Ishikawa (cell line): ENCODE data around the gene CTTNBP2.

ENCODE experiments used
- CREB1 ChIP-seq: IDR thresholded peaks from 2 replicates; pipeline ENCODE4 v1.6.1; 2012; ENCODE audit warnings: low read depth
- EGR1 ChIP-seq: IDR thresholded peaks from 2 replicates; pipeline ENCODE4 v1.6.1; 2012
- FOXM1 ChIP-seq: IDR thresholded peaks from 2 replicates; pipeline ENCODE4 v1.6.1; 2012; ENCODE audit warnings: low read depth, borderline replicate concordance
- NFIC ChIP-seq: IDR thresholded peaks from 2 replicates; pipeline ENCODE4 v1.6.1; 2012
- RAD21 ChIP-seq: IDR thresholded peaks from 2 replicates; pipeline ENCODE4 v1.6.1; 2012; ENCODE audit warnings: low read depth
- TAF1 ChIP-seq: IDR thresholded peaks from 2 replicates; pipeline ENCODE4 v1.6.1; 2012; ENCODE audit warnings: low read depth, mild to moderate bottlenecking
- TCF12 ChIP-seq: IDR thresholded peaks from 2 replicates; pipeline ENCODE4 v1.6.1; 2012; ENCODE audit warnings: low read depth
- TEAD4 ChIP-seq: IDR thresholded peaks from 2 replicates; pipeline ENCODE4 v1.6.1; 2012
- YY1 ChIP-seq: IDR thresholded peaks from 2 replicates; pipeline ENCODE4 v1.6.1; 2012; ENCODE audit warnings: low read depth
- ZBTB7A ChIP-seq: IDR thresholded peaks from 2 replicates; pipeline ENCODE4 v1.6.1; 2012; ENCODE audit warnings: low read depth
- TF ChIP-seq, protein P1 (sequence below): IDR thresholded peaks from 2 replicates; pipeline ENCODE4 v1.6.1; 2012
- TF ChIP-seq, protein P2 (sequence below): IDR thresholded peaks from 2 replicates; pipeline ENCODE4 v1.6.1; 2012; ENCODE audit warnings: low read depth, mild to moderate bottlenecking
- TF ChIP-seq, protein P3 (sequence below): IDR thresholded peaks from 2 replicates; pipeline ENCODE4 v1.6.1; 2012

Gene CTTNBP2

DNA sequence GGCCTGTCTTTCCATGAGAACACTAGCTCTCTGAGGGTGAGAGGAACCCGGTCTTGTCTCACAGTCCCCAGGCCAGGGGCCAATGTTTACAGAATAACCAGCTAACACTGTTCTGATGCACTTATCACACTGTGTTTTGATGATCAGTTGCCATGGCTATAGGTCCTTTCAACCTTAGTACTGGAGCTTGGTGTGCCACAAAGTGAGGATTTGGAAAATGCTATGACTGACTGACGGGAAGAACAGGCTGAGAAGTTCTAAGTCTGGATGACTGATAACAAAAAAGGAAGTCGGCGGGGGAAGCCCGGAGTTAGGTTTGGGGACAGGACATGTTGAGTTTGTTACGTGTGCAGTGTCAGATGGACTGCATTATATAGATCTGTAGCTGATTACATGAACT lies 141.8 kb downstream of the CTTNBP2 start:
- TF ChIP-seq, protein P1, sequence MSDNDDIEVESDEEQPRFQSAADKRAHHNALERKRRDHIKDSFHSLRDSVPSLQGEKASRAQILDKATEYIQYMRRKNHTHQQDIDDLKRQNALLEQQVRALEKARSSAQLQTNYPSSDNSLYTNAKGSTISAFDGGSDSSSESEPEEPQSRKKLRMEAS: no peak
- no peak for TF ChIP-seq TCF12
- TF ChIP-seq TAF1: no peak
- no peak for TF ChIP-seq RAD21
- TF ChIP-seq, protein P2, sequence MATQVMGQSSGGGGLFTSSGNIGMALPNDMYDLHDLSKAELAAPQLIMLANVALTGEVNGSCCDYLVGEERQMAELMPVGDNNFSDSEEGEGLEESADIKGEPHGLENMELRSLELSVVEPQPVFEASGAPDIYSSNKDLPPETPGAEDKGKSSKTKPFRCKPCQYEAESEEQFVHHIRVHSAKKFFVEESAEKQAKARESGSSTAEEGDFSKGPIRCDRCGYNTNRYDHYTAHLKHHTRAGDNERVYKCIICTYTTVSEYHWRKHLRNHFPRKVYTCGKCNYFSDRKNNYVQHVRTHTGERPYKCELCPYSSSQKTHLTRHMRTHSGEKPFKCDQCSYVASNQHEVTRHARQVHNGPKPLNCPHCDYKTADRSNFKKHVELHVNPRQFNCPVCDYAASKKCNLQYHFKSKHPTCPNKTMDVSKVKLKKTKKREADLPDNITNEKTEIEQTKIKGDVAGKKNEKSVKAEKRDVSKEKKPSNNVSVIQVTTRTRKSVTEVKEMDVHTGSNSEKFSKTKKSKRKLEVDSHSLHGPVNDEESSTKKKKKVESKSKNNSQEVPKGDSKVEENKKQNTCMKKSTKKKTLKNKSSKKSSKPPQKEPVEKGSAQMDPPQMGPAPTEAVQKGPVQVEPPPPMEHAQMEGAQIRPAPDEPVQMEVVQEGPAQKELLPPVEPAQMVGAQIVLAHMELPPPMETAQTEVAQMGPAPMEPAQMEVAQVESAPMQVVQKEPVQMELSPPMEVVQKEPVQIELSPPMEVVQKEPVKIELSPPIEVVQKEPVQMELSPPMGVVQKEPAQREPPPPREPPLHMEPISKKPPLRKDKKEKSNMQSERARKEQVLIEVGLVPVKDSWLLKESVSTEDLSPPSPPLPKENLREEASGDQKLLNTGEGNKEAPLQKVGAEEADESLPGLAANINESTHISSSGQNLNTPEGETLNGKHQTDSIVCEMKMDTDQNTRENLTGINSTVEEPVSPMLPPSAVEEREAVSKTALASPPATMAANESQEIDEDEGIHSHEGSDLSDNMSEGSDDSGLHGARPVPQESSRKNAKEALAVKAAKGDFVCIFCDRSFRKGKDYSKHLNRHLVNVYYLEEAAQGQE: no peak

DNA sequence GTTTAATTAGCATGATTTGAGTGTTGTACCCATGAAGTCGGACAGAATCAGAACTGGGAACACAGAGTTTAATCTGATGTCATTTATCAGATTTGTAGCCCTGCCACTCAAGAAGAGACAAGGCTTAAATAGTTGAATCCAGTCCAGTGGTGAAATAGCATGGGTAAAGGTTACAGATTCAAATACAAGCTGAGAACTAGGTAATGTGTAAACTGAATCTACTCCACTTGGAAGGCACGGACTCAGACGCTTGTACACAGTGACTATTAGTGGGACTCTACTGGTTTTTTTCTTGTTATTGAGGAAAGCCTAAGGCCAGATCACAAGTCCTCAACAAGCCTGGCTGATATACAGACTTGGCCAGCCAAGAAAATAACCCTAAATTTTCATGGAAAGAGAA lies 142.9 kb downstream of the CTTNBP2 start:
- no peak for TF ChIP-seq TAF1
- TF ChIP-seq EGR1: no peak
- no peak for TF ChIP-seq CREB1
- no peak for TF ChIP-seq RAD21

- TF ChIP-seq TEAD4: no peak
Observed at GRCh38 chr7:117728890-117729624, 144.2 kb downstream of the CTTNBP2 start.

DNA sequence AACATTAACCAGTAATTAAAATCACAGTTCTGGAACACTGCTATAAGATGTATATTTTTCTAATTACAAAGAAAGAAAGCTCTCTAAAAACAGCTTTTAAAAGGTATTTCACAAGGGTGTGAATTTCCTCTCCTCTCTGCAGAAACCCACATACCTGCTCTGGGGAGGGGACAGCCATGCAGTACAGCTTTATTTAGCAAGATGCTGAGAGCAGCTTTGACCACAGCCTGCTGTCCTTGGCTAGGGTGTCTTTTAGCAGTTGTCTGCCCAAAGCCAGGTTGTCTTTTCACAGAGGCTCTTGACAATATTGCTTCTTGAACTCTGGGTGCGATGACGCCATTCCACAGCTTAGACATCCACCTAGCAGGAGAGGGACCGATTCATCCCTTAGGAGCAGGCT lies 148.3 kb downstream of the CTTNBP2 start:
- TF ChIP-seq, protein P1: no peak
- TF ChIP-seq, protein P3, sequence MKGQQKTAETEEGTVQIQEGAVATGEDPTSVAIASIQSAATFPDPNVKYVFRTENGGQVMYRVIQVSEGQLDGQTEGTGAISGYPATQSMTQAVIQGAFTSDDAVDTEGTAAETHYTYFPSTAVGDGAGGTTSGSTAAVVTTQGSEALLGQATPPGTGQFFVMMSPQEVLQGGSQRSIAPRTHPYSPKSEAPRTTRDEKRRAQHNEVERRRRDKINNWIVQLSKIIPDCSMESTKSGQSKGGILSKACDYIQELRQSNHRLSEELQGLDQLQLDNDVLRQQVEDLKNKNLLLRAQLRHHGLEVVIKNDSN: no peak
- TF ChIP-seq TEAD4: no peak
- TF ChIP-seq TCF12: no peak
- no peak for TF ChIP-seq CREB1
- no peak for TF ChIP-seq ZBTB7A
- no peak for TF ChIP-seq EGR1
- TF ChIP-seq YY1: no peak
- no peak for TF ChIP-seq FOXM1
- TF ChIP-seq, protein P2: no peak
- TF ChIP-seq NFIC: no peak
- no peak for TF ChIP-seq TAF1

- TF ChIP-seq RAD21 (no peak), TAF1 (no peak), TCF12 (no peak), NFIC (no peak), ZBTB7A (no peak), YY1 (no peak), CREB1 (no peak), EGR1 (no peak), FOXM1 (no peak)
- TF ChIP-seq, protein P3: no peak
- TF ChIP-seq, protein P2: no peak
Observed at GRCh38 chr7:117719377-117719776, 153.9 kb downstream of the CTTNBP2 start.
